Measurements from ENCODE around the gene SCD5. TPM values are rescaled to one million over a fixed set of nuclear protein-coding genes. Genes with fewer than 3 reads are reported as not detected.
"Not testable (repeated sequence)": the region's sequence is repeated elsewhere in the genome, so short reads cannot be mapped to it uniquely, and the experiment has no call there.

Gene SCD5
- 1 to 10 TPM in 1 of 2 donors, under 1 TPM in 1; 0.52 to 1.9 TPM for total RNA-seq

DNA sequence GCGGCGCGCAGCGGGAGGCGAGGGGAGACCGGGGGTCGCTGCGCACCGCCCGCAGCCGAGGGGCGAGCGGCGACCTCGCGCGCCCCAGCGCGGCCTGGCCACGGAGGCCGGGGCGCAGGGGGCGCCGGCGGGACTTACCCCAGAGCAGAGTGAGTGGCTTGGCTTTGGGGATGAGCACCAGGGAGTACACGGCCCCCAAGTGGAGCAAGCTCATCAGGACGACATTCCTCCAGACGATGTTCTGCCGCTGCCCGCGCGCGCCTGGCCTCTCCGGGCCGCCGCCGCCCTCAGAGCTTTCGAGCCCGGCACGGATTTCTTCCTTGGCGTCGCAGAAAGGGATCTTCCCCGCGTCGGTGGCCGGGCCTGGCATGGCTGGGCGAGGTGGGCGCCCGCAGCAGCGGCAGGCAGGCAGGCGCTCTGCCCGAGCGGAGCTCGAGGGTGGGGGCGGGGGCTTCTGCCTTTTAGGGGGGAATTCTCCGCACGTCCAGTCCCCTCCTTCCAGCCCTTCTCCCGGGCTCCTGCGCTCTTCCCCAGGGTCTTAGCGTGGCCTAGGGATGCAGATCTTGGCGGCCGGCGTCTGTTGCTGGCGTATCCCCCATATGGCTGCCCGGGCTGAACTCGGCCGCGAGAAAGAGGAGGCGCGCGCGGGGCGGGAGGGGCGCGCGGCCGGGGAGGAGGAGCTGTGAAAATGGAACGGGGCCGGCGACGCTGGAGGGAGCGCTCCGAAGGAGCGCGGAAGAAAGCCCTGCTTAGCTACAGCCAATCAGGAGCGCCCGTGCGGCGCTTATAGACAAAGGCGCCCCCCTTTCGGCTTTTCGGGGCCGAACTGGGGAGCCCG is at the start of gene SCD5:
SCD5 (minus strand) TSS at position 629 of the 838 bp plus-strand sequence; CDS start at position 370, 259 bp downstream.
- Mint-ChIP-seq H3K36me3 (no peaks in the 10 kb centered on the region), H3K9me3 (no peaks in the 10 kb centered on the region), H3K27ac (no peak within 1 kb of the TSS)
- peak in 1 of 2 donors; percentile 57 for DNase-seq (ENCODE audit: low spot score in 2 of 2)
- ATAC-seq, result peak; percentile 85 to 96

DNA sequence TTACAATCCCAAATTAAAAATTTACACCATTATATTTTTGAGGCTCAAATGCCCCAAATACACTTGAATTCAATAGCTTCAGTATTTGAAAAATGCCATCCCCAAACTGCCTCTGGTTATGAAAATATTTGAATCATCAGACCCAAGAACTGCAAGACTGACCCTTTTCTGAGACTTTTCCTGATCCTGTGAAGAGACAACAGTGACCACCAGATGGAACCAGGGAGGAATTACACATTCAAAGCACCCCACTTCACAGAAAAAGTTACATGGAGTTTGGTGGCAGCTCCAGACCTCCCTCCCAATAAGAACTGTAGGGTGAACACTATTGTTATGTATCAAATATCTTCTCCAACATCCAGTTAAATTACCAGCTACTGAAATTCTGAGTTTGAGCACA is 44.0 kb upstream of the SCD5 start:
- Mint-ChIP-seq H3K36me3 (peaks cover 0 to 9% of the 10 kb centered on the region in 2 donors), H3K9me3 (no peaks in the 10 kb centered on the region), H3K27ac (no peak overlapping the region)
- ATAC-seq (no peak), DNase-seq (ENCODE audit: low spot score in 2 of 2) (no peak)

DNA sequence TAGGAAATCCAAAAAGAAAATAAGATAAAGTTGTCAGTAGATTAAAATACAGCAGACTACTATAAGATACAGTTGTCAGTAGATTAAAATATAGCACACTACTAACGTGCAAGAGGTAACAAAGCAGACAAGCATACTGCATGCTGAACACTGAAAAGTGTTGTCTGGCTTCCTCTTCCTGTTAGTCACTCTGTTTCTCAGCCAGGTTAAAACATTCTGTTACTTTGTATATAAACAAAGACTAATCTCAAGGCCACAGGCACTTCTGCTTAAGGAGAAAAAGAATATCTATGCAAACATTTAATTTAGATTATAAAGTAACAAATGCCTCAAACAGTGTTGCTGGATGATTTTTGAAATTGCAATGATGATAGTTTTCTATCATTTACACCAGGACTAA is 41.0 kb upstream of the SCD5 start:
- H3K36me3 Mint-ChIP-seq, result peaks cover 4 to 19% of the 10 kb centered on the region in 2 donors
- ATAC-seq (no peak), DNase-seq (ENCODE audit: low spot score in 2 of 2) (no peak)
- H3K9me3 Mint-ChIP-seq, result no peaks in the 10 kb centered on the region
- H3K27ac Mint-ChIP-seq, result no peak overlapping the region

DNA sequence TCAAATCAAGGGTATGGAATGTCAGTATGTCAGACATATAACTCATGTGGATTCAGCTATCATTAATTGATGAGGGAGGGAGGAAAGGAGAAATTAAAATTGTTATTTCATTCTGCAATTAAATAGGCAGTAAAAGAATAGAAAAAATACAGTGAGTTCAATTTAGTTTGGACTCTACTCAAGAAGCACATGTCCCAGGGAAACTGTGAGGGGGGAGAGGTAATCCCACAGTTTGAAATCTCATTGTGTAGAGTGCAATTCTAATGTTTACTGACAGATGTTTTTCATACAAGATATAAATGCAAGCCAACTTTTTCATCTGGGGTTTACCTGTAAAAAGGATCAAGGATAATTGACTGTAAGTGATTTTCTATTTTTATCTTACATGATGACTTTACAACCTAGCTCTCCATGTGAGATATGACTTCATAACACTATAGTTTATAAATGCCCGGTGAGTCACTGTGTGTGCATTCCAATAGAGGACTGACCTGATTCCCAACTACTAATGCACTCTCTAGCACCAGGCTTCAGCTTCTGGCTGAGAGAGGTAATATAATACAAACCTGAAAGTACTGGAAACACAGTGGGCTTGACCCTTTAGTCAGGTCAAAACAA is 35.2 kb upstream of the SCD5 start:
- Mint-ChIP-seq H3K27ac (no peak overlapping the region), H3K36me3 (peaks cover 13 to 33% of the 10 kb centered on the region in 2 donors), H3K9me3 (no peaks in the 10 kb centered on the region)
- no peak for DNase-seq (ENCODE audit: low spot score in 2 of 2)
- no peak for ATAC-seq

DNA sequence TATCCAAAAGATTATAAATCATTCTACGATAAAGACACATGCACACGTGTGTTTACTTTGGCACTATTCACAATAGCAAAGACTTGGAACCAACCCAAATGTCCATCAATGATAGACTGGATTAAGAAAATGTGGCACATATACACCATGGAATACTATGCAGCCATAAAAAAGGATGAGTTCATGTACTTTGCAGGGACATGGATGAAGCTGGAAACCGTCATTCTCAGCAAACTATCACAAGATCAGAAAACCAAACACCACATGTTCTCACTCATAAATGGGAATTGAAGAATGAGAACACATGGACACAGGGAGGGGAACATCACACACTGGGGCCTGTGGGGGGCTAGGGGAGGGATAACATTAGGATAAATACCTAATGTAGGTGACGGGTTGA is 34.5 kb upstream of the SCD5 start:
- not testable (repeated sequence) for H3K9me3 Mint-ChIP-seq; H3K27ac Mint-ChIP-seq; ATAC-seq; DNase-seq (ENCODE audit: low spot score in 2 of 2)
- peaks cover 13 to 33% of the 10 kb centered on the region in 2 donors for H3K36me3 Mint-ChIP-seq

DNA sequence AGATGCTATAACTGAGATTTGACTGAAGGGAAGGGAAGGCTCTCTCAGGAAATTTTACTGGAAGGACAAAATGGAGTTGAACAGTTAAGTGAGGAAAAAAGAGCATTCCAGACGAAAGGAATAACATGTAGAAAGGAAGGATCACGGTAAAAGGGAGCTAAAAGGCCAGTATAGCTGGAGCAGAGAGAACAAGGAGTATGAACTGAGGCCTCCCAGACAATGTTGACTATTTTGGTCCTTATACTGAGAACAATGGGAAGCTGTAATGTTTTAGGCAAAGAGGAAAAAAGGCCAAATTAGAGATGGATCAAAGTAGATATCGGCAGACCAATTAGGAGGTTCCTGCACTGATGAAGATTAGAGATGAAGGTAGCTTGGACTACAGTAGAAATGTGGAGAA is 26.8 kb upstream of the SCD5 start:
- no peaks in the 10 kb centered on the region for H3K9me3 Mint-ChIP-seq
- peak overlapping the region in 1 of 2 donors; percentile 0 for H3K27ac Mint-ChIP-seq
- ATAC-seq (no peak), DNase-seq (ENCODE audit: low spot score in 2 of 2) (no peak)
- peaks cover 5 to 7% of the 10 kb centered on the region in 2 donors for H3K36me3 Mint-ChIP-seq

DNA sequence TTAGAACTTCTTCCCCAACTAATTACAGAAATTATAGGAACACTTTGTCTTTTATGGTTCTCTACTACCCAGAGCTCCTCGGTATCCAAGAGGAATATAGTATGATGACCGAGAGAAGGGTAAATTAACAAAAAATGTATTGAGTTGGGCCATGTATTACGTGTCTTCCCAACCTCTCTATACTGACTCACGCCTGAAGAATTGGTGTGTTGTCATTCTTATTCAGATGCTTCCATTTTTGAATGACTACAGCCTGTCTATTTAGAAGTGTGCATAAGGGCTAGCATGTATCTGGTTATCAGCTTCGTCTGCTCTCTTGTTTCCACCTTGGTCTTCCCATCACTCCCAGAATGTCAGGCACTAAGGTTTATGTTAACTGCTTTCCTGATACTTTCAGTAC is 24.5 kb upstream of the SCD5 start:
- Mint-ChIP-seq H3K36me3 (peaks cover 12 to 16% of the 10 kb centered on the region in 2 donors), H3K9me3 (no peaks in the 10 kb centered on the region), H3K27ac (no peak overlapping the region)
- ATAC-seq, result no peak
- no peak for DNase-seq (ENCODE audit: low spot score in 2 of 2)

DNA sequence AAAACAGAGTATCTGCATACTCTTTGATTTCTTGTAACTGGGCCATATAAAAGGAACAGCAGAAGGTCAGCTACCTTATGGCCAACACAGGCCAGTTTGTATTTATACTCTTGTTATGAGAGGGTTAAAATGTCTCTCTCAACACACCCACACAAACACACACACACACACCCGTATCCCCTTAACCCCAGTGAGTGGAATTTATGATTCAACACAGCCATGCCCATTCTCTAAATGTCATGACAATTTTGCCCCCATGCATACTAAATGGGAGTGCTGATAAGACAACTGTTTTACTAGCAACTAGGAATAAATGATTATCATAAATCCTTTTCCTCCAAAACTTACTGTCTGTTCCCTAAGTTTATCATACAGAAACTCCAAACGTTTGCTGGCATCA is 22.1 kb upstream of the SCD5 start:
- ATAC-seq, result no peak
- DNase-seq (ENCODE audit: low spot score in 2 of 2), result no peak
- Mint-ChIP-seq H3K36me3 (peaks cover 12% of the 10 kb centered on the region in 2 donors), H3K9me3 (no peaks in the 10 kb centered on the region), H3K27ac (peak overlapping the region in 1 of 2 donors; percentile 35)

DNA sequence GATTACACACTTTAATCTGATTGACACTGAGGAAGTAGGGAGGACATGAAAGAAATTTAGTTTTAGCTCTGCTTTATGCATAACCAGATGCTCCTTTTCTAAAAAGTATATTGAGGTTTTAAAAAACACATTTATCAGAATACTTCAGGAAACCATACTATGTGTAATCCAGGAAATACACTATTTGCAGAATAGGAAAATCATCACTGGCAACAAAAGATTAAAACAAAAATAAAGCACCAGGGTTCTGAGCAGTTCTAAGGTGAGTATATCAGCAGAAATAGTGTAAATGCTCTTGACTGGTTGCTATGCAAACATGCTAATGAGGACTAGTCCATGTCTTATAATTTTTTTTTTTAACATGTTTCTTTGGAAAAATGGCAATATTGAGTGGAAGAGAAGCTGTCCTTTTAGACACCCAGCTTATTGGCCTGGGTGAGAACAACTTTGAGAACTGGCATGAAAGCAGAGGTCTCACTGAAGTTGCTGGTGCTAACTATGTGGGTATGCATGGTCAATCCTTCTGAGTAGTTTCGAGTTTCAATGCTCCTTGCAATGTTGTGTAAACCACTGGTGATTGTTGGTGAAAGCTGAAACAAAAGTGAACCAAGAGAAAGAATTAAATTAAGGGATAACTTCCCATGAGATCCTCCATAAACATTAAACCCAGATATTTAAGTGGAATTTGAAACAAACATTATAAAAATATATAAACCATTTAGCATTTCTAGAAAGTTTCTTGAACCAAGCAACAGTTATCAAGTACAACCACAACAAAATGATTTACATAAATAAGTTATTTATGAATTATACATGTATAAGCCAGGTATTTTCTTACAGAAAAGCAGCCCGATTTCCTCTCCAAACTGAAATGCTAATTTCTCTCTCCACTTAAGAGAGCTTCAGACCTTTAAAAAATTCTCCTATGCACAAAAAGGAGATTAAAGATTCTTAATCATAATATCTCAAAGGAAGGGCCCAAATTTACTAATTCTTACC is 20.4 kb upstream of the SCD5 start:
- DNase-seq (ENCODE audit: low spot score in 2 of 2) (no peak), ATAC-seq (no peak)
- Mint-ChIP-seq H3K27ac (peak overlapping the region in 1 of 2 donors; percentile 77), H3K36me3 (peaks cover 6 to 12% of the 10 kb centered on the region in 2 donors), H3K9me3 (no peaks in the 10 kb centered on the region)

DNA sequence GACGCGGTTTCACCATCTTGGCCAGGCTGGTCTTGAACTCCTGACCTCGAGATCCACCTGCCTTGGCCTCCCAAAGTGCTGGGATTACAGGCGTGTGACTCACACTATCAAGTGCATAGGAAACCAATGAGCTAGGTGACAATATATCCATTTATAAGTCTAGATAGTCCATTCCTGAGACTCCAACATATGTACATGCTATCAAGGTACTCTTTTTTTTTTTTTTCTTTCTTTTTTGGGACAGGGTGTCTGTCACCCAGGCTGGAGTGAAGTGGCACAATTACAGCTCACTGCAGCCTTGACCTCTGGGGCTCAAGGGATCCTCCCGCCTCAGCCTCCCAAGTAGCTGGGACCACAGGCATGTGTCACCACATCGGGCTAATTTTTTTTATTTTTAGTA is 18.3 kb upstream of the SCD5 start:
- H3K9me3 Mint-ChIP-seq; ATAC-seq; DNase-seq (ENCODE audit: low spot score in 2 of 2): not testable (repeated sequence)
- H3K36me3 Mint-ChIP-seq, result peaks cover 6 to 12% of the 10 kb centered on the region in 2 donors
- H3K27ac Mint-ChIP-seq, result peak overlapping the region in 1 of 2 donors; percentile 77

DNA sequence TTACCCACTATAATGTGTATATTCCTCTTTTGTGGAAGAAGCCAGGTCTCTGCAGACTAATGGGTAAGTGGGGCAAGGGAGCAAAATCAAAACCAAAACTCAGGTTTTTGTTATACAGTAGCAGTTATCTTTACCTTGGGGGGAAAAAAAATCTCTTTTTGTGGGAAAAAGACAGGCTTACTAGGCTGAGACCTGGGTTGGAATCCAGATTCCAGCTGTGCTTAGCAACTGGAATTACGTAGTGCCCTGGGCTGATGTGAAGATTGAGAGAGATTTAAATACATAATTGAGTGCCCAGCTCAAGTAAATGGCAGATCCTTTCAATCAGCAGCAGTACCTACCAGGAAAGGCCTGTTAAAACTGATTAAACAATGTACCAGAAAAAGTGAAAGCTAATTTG is 15.4 kb upstream of the SCD5 start:
- no peak for ATAC-seq
- H3K27ac Mint-ChIP-seq, result no peak overlapping the region
- no peak for DNase-seq (ENCODE audit: low spot score in 2 of 2)
- H3K9me3 Mint-ChIP-seq, result no peaks in the 10 kb centered on the region
- H3K36me3 Mint-ChIP-seq, result peaks cover 6 to 11% of the 10 kb centered on the region in 2 donors

DNA sequence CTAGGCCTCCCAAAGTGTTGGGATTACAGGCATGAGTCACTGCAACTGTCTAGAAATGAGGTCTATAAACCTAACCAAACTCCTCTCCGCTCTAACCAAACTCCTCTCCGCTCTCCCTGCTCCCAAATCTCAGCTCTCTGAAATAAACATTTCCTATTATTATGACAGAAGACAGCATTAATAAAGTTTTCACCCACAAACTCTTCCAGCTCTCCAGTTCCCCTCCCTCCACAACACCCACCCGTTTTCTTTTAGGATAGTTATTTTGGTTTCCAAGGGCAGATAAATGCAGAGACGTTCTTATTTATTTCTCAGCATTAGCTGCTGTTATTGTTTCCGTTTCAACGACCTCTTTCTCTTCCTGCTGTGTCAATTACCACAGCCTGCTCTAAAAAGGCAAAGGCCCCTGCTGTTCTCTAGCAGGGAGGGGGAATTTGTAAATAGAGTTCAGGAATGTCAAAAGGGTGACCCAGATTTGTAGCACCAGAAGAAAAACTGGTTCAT is 13.3 kb upstream of the SCD5 start:
- H3K36me3 Mint-ChIP-seq, result no peaks in the 10 kb centered on the region
- no peak for ATAC-seq
- H3K27ac Mint-ChIP-seq, result no peak overlapping the region
- no peak for DNase-seq (ENCODE audit: low spot score in 2 of 2)
- no peaks in the 10 kb centered on the region for H3K9me3 Mint-ChIP-seq

DNA sequence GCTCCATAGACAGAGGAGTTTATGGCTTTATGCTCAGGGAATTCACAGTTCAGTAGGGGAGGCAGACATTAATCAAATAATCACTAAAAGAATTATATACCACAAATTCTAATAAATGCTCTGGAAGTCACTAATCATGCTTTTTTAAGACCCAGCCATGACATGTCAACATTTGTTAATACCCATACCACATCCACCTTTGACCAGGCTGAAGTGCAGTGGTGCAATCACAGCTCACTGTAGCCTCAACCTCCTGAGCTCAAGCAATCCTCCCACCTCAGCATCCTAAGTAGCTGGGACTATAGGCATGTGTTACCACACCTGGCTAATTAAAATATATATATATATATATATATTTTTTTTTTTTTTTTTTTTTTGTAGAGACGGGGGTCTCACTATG is 12.8 kb upstream of the SCD5 start:
- no peaks in the 10 kb centered on the region for H3K36me3 Mint-ChIP-seq
- no peaks in the 10 kb centered on the region for H3K9me3 Mint-ChIP-seq
- no peak overlapping the region for H3K27ac Mint-ChIP-seq
- ATAC-seq (no peak), DNase-seq (ENCODE audit: low spot score in 2 of 2) (no peak)

DNA sequence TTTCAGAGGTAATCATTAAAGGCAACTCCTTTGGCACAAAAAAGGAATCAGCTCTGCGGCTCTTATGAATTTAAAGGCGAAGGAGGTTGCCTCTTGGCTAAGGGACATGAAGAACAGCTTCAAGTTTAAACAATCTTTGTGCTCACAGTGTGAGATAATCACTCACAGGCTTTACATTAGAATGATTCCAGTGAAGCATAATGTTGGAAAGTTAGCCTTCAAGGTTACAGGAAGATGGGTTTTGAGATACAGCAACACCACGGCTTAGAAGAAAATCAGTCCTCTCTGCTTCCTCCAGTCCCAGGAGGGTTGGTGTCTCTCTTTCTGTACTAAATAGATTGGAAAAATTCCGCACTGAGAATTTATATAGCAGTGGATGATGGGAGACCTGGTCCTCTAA is 11.6 kb upstream of the SCD5 start:
- DNase-seq (ENCODE audit: low spot score in 2 of 2) (no peak), ATAC-seq (no peak)
- Mint-ChIP-seq H3K36me3 (no peaks in the 10 kb centered on the region), H3K27ac (no peak overlapping the region), H3K9me3 (no peaks in the 10 kb centered on the region)

DNA sequence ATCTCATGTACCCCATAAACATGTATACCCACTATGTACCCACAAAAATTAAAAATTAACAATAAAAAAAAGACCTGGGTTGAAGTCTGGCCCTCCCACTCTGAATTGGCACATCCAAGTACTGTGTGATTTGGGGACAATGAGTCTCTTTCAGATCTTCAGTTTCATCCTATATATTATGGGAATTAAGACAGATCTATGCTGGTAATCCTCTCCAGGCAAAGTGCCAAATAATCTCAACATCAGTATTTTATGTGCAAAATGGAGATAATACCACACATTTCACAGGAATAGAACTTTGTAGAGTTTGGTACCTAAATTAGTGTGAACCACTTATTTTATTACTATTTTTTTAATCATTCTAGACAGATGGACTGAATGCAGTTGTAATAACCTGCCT is 11.0 kb upstream of the SCD5 start:
- ATAC-seq (no peak), DNase-seq (ENCODE audit: low spot score in 2 of 2) (no peak)
- no peaks in the 10 kb centered on the region for H3K36me3 Mint-ChIP-seq
- H3K27ac Mint-ChIP-seq, result no peak overlapping the region
- H3K9me3 Mint-ChIP-seq, result no peaks in the 10 kb centered on the region

DNA sequence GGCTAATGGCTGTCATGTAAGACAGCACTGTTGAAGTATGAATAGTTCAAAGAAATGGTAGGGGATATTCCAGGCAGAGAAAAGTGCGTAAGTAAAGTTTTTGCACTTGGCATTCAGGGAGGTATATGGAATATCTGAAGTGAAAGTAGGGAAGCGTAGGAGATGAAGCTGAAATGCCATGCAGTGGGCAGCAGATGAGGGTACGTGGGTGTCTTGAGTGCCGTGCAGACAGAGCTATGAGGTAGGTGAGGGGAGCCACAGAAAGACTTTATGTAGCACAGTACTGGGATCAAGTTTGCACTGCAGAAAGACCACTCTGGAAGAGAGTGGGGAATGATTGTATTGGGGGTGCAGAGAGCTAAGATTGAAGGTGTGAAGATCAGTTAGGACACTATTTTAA is 5.2 kb upstream of the SCD5 start:
- H3K9me3 Mint-ChIP-seq, result no peaks in the 10 kb centered on the region
- ATAC-seq, result no peak
- H3K36me3 Mint-ChIP-seq, result no peaks in the 10 kb centered on the region
- H3K27ac Mint-ChIP-seq, result no peak overlapping the region
- no peak for DNase-seq (ENCODE audit: low spot score in 2 of 2)
